OCI-LY3 (cell line): ENCODE results near the gene APOA1.

ENCODE experiments used
- EZH2phosphoT487 ChIP-seq: fragments of 200-600 bp; shearing (Covaris generic); IDR thresholded peaks from 2 replicates; pipeline ENCODE4 v1.6.1; 2018; ENCODE audit warnings: antibody characterized with exemption, mixed run types, low read depth
- TF ChIP-seq, protein P1 (sequence below): fragments of 200-600, 300-600 bp; sonication (generic); IDR thresholded peaks from 2 replicates; pipeline ENCODE4 v1.5.1; 2014; ENCODE audit warnings: antibody characterized with exemption, low read length, low read depth

- TF ChIP-seq, protein P1, sequence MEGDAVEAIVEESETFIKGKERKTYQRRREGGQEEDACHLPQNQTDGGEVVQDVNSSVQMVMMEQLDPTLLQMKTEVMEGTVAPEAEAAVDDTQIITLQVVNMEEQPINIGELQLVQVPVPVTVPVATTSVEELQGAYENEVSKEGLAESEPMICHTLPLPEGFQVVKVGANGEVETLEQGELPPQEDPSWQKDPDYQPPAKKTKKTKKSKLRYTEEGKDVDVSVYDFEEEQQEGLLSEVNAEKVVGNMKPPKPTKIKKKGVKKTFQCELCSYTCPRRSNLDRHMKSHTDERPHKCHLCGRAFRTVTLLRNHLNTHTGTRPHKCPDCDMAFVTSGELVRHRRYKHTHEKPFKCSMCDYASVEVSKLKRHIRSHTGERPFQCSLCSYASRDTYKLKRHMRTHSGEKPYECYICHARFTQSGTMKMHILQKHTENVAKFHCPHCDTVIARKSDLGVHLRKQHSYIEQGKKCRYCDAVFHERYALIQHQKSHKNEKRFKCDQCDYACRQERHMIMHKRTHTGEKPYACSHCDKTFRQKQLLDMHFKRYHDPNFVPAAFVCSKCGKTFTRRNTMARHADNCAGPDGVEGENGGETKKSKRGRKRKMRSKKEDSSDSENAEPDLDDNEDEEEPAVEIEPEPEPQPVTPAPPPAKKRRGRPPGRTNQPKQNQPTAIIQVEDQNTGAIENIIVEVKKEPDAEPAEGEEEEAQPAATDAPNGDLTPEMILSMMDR = no peak
- no peak for TF ChIP-seq EZH2phosphoT487
Observed at GRCh38 chr11:116857936-116858335, 20.5 kb upstream of the APOA1 start.
